Activated naive CD8-positive, alpha-beta T cell treated with anti-CD3 and anti-CD28 coated beads for 36 hours (primary cell): Measurements from ENCODE around the gene DRAP1. TPM values are rescaled to one million over a fixed set of nuclear protein-coding genes. Genes with fewer than 3 reads are reported as not detected.
A peak's percentile ranks its signal among the peaks of the same experiment; 100 is the strongest.

Source experiments
- DNase-seq: peaks from one replicate; pipeline ENCODE4 v3.0.0; 2021
- H3K27ac Mint-ChIP-seq: one replicate; pipeline ENCODE4 v1.8.0; 2022; ENCODE audit warnings: mild to moderate bottlenecking, moderate library complexity, mixed read lengths
- H3K27me3 Mint-ChIP-seq: one replicate; pipeline ENCODE4 v1.8.0; 2022; ENCODE audit warnings: mild to moderate bottlenecking, mixed read lengths
- H3K36me3 Mint-ChIP-seq: one replicate; pipeline ENCODE4 v1.8.0; 2021; ENCODE audit warnings: mild to moderate bottlenecking, mixed read lengths
- H3K4me1 Mint-ChIP-seq: one replicate; pipeline ENCODE4 v1.8.0; 2021; ENCODE audit warnings: mixed read lengths
- H3K4me3 Mint-ChIP-seq: one replicate; pipeline ENCODE4 v1.8.0; 2022; ENCODE audit warnings: mild to moderate bottlenecking, moderate library complexity, mixed read lengths
- H3K9me3 Mint-ChIP-seq: one replicate; pipeline ENCODE4 v1.8.0; 2022; ENCODE audit warnings: mixed read lengths
- total RNA-seq, 2 experiments: library from RNA; stranded (reverse); gene quantifications; one replicate each; pipeline ENCODE4 v1.2.3, GENCODE V29; 2021

Gene DRAP1
- total RNA-seq, 2 experiments from 2014 or later: 108 to 109 TPM

DNA sequence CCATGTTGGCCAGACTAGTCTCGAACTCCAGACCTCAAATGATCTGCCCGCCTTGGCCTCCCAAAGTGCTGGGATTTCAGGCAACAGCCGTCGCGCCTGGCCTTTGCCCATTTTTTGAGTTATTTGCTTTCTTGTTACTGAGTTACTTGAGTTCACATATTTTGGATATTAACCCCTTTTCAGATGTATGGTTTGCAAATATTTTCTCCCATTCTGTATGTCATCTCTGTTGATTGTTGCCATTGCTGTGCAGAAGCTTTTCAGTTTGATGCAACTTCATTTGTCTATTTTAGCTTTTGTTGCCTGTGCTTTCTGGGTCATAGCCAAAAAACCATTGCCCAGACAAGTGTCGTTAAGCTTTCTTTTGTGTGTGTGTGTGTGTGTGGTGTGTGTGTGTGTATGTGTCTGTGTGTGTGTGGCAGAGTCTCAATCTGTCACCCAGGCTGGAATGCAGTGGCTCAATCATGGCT is 32.9 kb downstream of the DRAP1 start:
- peaks cover 7% of the 10 kb centered on the region for H3K4me1 Mint-ChIP-seq
- no peaks in the 10 kb centered on the region for H3K27me3 Mint-ChIP-seq
- H3K27ac Mint-ChIP-seq: no peak overlapping the region
- H3K36me3 Mint-ChIP-seq: no peaks in the 10 kb centered on the region
- DNase-seq: no peak
- H3K4me3 Mint-ChIP-seq: no peak overlapping the region
- no peaks in the 10 kb centered on the region for H3K9me3 Mint-ChIP-seq

DNA sequence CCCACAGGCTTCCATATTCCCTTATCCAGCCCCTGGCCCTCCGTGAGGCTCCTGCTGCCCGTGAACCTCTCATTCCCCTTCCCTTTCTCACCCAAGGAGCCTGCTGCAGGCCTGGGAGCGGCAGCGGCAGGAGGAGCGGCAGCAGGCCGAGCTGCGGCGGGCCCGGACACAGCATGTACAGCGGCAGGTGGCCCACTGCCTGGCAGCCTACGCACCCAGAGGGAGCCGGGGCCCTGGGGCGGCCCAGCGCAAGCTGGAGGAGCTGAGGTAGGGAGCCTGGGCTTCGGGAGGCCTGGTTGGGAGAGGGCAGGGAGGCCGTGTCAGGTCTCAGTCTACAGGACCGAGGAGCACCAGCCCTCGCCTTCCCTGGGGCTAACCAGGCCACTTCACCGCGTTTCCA is 34.2 kb downstream of the DRAP1 start:
- no peaks in the 10 kb centered on the region for H3K36me3 Mint-ChIP-seq
- peaks cover 9% of the 10 kb centered on the region for H3K4me1 Mint-ChIP-seq
- H3K9me3 Mint-ChIP-seq: no peaks in the 10 kb centered on the region
- no peak overlapping the region for H3K27ac Mint-ChIP-seq
- DNase-seq: no peak
- no peak overlapping the region for H3K4me3 Mint-ChIP-seq
- H3K27me3 Mint-ChIP-seq: no peaks in the 10 kb centered on the region

DNA sequence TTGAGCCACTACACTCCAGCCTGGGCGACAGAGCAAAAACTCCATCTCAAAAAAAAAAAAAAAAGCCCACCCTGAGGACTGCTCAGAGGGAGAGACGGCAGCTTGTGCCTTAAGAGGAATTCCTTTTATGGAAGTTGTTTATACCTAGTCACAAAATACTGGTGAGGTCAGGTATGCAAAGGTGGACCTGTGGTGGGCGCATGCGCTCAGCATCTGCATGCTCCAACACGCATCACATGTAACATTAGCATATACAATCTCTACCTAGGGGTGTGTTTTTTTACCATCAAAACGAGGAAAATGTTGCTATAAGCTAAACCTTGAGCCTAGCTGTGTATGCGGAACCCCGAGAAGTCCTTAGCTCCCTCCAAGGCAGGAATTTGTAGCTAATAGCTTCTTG is 35.5 kb downstream of the DRAP1 start:
- H3K27ac Mint-ChIP-seq: no peak overlapping the region
- H3K4me1 Mint-ChIP-seq: peaks cover 9% of the 10 kb centered on the region
- H3K27me3 Mint-ChIP-seq: no peaks in the 10 kb centered on the region
- no peak for DNase-seq
- no peaks in the 10 kb centered on the region for H3K36me3 Mint-ChIP-seq
- H3K4me3 Mint-ChIP-seq: no peak overlapping the region
- H3K9me3 Mint-ChIP-seq: no peaks in the 10 kb centered on the region

DNA sequence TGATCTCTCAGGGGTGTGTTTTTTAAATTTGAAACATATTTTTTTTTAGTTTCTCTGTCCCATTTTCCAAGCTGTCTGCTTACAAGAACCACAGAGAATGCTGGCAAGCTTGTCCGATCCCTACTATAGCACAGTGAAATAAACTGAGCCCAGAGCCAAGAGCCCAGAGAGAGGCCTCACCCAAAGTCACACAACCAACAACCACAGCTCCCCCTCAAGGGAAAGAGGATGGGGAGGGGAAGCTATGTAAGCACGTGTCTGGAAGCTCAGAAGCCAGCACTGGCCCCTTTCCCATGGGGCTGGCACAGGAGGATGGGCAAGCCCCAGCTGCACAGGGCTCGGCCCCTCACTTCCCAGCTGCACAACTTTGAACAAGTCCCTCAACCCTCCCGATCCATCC is 39.1 kb downstream of the DRAP1 start:
- peaks cover 15% of the 10 kb centered on the region for H3K36me3 Mint-ChIP-seq
- peaks cover 23% of the 10 kb centered on the region for H3K4me1 Mint-ChIP-seq
- H3K9me3 Mint-ChIP-seq: no peaks in the 10 kb centered on the region
- no peaks in the 10 kb centered on the region for H3K27me3 Mint-ChIP-seq
- H3K27ac Mint-ChIP-seq: peak overlapping the region; percentile 2
- no peak overlapping the region for H3K4me3 Mint-ChIP-seq
- DNase-seq: no peak

DNA sequence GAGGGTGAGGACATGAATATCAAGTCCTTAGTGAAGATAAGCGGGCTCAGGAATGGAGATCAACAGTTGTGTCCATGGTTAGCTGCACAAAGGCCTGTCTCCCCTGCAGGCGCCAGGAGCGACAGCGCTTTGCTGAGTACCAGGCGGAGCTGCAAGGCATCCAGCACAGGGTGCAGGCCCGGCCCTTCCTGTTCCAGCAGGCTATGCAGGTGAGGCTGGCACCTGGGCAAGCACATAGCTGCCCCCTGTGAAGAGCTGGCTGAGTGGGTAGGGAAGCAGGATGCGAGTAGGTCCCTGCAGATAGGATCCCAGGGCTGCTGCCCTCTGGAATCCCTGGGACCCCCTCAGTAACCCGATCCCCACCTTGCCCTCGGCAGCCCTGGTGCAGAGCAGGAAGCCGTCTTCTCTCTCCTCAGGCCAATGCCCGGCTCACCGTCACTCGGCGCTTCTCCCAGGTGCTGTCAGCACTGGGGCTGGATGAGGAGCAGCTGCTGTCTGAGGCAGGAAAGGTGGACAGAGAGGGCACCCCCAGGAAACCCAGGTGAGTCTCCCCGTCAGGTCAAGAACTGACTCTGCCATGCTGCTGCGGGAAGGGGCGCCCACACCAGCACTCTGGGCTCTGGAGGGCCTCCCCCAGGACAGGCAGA is 39.7 kb downstream of the DRAP1 start:
- no peak for DNase-seq
- Mint-ChIP-seq H3K27me3 (no peaks in the 10 kb centered on the region), H3K9me3 (no peaks in the 10 kb centered on the region), H3K4me3 (no peak overlapping the region), H3K36me3 (peaks cover 15% of the 10 kb centered on the region), H3K4me1 (peaks cover 28% of the 10 kb centered on the region), H3K27ac (no peak overlapping the region)

DNA sequence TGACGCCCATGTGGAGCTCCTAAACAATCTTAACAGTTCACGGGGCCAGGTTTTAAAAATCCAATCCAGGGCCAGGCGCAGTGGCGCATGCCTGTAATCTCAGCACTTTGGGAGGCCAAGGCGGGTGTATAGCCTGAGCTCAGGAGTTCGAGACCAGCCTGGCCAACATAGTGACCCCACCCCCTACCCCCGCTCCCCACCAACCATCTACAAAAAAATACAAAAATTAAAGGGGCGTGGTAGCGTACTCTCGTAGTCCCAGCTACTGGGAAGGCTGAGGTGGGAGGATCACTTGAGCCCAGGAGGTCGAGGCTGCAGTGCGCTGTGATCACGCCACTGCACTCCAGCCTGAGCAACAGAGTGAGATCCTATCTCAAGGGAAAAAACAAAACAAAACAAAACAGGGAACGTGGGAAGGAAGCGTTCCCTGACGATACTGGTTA is 41.6 kb downstream of the DRAP1 start:
- H3K27me3 Mint-ChIP-seq: no peaks in the 10 kb centered on the region
- peak overlapping the region; percentile 96 for H3K27ac Mint-ChIP-seq
- no peak for DNase-seq
- H3K9me3 Mint-ChIP-seq: no peaks in the 10 kb centered on the region
- peak overlapping the region; percentile 96 for H3K4me3 Mint-ChIP-seq
- peaks cover 34% of the 10 kb centered on the region for H3K4me1 Mint-ChIP-seq
- H3K36me3 Mint-ChIP-seq: peaks cover 21% of the 10 kb centered on the region

DNA sequence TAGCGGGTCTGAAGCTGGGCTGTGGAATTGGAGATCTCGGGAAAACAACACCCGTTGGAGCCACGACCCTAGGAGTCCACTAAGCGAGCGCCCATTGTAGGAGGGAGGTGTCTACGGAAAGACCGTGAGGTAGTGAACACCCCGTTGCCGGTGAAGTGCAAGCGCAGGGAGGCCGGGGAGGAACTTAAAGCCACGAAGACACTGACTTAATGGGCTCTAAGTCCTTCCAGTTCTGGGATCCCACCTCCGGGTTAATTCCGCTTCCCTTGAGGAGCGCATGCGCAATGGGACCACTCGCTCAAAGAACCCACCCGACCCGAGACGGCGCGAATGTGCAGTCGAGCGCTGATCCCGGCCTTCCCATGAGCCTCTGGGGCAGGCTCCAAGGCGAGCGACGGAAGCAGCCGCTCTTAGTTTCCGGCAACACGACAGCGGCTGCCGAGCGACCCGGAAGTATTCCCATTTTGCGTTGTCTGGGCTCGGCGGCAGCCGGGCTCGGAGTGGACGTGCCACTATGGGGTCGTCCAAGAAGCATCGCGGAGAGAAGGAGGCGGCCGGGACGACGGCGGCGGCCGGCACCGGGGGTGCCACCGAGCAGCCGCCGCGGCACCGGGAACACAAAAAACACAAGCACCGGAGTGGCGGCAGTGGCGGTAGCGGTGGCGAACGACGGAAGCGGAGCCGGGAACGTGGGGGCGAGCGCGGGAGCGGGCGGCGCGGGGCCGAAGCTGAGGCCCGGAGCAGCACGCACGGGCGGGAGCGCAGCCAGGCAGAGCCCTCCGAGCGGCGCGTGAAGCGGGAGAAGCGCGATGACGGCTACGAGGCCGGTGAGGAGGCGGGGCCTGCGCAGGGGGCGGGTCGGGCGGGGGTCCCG is 42.3 kb downstream of the DRAP1 start, which contains the start of gene SART1:
SART1 (plus strand) TSS at position 468 of the 874 bp plus-strand sequence; CDS start at position 515, 47 bp downstream.
- no peaks in the 10 kb centered on the region for H3K9me3 Mint-ChIP-seq

DNA sequence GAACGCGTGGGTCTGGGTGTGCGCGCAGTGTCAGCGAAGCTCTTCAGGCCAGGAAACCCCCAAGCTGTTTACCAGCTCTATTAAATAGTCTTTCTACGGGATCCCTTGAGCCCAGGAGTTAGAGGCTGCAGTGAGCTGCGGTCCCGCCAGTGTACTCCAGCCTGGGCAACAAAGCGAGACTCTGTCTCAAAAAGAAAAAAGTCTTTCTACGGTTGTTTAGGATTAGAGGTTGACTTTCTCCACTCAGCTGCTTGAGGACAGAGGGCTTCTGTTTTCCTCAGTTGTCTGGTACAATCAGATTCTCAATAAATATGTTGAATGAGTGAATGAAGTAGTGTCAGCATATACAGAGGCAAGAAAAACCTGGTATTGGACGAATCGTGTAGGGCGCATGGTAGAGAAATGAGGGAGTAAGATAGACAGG is 42.9 kb downstream of the DRAP1 start:
- Mint-ChIP-seq H3K4me1 (peaks cover 27% of the 10 kb centered on the region), H3K36me3 (peaks cover 24% of the 10 kb centered on the region), H3K4me3 (peak overlapping the region; percentile 96)

More for the DNA sequence above, 42.3 kb downstream of the DRAP1 start, which contains the start of gene SART1:
- Mint-ChIP-seq H3K27me3 (no peaks in the 10 kb centered on the region), H3K4me3 (peak within 1 kb of the TSS; percentile 96), H3K27ac (peak within 1 kb of the TSS; percentile 96), H3K36me3 (peaks cover 22% of the 10 kb centered on the region), H3K4me1 (peaks cover 32% of the 10 kb centered on the region)
- DNase-seq: peak; percentile 98

DNA sequence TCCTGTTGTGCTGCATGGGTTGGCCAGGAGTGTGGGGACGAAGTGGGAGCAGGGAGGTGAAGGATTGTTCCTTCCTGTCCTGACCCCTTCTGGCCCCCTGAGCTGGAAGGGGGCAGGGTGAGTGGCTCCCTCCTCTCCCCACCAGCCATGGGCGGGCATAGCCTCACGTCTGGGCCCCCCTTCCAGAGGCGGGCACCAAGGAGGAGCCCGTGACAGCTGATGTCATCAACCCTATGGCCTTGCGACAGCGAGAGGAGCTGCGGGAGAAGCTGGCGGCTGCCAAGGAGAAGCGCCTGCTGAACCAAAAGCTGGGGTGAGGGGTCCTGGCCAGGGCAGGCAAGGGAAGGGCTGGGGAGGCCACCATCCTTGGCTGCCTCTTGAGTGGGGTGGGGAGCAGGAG is 45.7 kb downstream of the DRAP1 start:
- Mint-ChIP-seq H3K27me3 (no peaks in the 10 kb centered on the region), H3K36me3 (peaks cover 29% of the 10 kb centered on the region), H3K9me3 (no peaks in the 10 kb centered on the region), H3K27ac (no peak overlapping the region), H3K4me1 (peaks cover 26% of the 10 kb centered on the region), H3K4me3 (no peak overlapping the region)
- no peak for DNase-seq

More for the DNA sequence above, 42.9 kb downstream of the DRAP1 start:
- Mint-ChIP-seq H3K9me3 (no peaks in the 10 kb centered on the region), H3K27me3 (no peaks in the 10 kb centered on the region), H3K27ac (peak overlapping the region; percentile 52)
- no peak for DNase-seq

DNA sequence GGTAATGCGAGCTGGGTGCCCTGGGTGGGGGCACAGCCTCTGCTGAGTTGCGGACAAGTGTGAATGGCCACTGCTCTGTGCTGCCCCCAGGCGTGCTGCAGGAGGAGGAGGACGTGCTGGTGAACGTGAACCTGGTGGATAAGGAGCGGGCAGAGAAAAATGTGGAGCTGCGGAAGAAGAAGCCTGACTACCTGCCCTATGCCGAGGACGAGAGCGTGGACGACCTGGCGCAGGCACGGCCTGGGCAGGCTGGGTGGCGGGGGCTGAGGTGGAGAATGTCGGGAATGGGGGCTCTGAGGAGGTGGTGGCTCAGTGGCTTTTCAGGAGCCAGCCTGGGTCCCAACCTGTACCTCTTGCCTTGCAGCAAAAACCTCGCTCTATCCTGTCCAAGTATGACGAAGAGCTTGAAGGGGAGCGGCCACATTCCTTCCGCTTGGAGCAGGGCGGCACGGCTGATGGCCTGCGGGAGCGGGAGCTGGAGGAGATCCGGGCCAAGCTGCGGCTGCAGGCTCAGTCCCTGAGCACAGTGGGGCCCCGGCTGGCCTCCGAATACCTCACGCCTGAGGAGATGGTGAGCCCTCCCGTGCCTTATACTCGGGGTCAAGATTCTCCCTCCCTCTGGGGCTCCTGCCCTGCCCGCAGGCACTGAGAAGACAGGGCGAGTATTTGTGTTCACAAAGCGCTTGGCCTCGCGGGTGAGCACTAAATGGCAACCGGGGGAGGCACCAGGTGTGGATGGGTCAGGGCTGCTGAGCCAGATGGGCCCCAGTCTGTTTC is 46.9 kb downstream of the DRAP1 start:
- Mint-ChIP-seq H3K27ac (no peak overlapping the region), H3K9me3 (no peaks in the 10 kb centered on the region), H3K4me1 (peaks cover 26% of the 10 kb centered on the region), H3K36me3 (peaks cover 33% of the 10 kb centered on the region), H3K4me3 (no peak overlapping the region), H3K27me3 (no peaks in the 10 kb centered on the region)
- no peak for DNase-seq

DNA sequence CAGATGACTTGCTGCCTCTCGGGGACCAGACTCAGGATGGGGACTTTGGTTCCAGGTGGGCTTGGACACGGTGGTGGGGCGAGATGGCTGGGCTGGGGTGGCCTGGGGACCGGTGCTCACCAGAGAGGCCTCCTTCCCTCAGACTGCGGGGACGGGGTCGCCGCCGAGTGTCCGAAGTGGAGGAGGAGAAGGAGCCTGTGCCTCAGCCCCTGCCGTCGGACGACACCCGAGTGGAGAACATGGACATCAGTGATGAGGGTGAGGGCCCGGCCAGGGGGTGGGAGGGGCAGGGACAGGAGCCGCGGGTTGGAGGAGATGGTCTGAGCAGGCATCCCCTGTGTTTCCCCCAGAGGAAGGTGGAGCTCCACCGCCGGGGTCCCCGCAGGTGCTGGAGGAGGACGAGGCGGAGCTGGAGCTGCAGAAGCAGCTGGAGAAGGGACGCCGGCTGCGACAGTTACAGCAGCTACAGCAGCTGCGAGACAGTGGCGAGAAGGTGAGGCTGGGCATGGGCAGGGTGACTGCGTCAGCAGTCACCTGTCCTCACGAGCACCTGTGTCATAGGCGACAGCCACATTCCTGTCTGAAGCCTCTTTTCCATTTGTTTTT is 48.2 kb downstream of the DRAP1 start:
- H3K36me3 Mint-ChIP-seq: peaks cover 32% of the 10 kb centered on the region
- peaks cover 23% of the 10 kb centered on the region for H3K4me1 Mint-ChIP-seq
- H3K27me3 Mint-ChIP-seq: no peaks in the 10 kb centered on the region
- no peaks in the 10 kb centered on the region for H3K9me3 Mint-ChIP-seq
- H3K27ac Mint-ChIP-seq: no peak overlapping the region
- DNase-seq: no peak
- no peak overlapping the region for H3K4me3 Mint-ChIP-seq

DNA sequence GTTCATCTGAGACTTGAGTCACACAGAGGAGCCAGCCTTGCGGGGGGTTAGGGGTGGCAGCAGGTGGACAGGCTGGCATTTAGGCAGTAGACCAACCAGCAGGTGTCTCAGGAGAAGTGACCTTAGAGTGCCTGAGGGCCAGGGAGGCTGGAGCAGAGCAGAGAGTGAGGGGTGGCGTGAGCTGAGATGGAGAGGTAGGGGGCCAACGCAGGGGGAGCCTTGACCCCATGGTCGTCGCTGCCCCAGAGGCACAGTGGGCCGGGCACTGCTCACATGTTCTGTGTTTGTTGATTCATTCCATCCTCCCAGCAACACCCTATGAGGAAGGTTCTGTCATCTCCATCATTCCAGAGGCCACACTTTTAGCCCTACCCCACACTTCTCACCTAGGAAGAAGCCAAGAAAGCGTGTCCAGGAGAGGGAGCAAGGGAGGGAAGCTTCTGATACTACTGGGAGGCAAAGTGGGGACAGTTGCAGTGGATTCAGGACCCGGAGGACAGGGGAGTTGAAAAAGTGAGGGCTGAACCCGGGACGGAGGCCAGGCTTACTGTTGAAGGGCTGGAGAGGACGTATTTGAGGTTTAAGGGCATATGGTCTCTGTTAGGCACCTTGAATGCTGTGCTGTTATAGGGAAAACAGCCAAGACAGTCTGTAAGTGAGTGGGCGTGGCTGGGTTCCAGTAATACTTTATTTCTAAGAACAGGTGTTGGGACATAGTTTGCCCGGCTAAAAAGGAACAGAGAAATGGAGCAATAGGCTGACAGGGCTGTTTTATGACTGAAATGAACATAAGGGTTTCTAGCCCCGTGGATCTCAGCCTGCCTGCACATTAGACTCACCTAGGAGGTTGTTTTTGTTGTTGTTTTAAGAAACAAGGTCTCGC is 49.6 kb downstream of the DRAP1 start:
- Mint-ChIP-seq H3K36me3 (peaks cover 32% of the 10 kb centered on the region), H3K4me3 (no peak overlapping the region), H3K9me3 (no peaks in the 10 kb centered on the region), H3K4me1 (peaks cover 10% of the 10 kb centered on the region), H3K27ac (no peak overlapping the region), H3K27me3 (no peaks in the 10 kb centered on the region)
- no peak for DNase-seq
